GM12892 (cell line): ENCODE measurements around the gene RYK.
"Not testable (repeated sequence)": the region's sequence is repeated elsewhere in the genome, so short reads cannot be mapped to it uniquely, and the experiment has no call there.

ENCODE experiments used
- POLR2A ChIP-seq: IDR thresholded peaks from 2 replicates; pipeline ENCODE4 v1.6.1; 2011; ENCODE audit warnings: low read depth, low read length, control low read depth
- POLR2AphosphoS5 ChIP-seq: IDR thresholded peaks from 2 replicates; pipeline ENCODE4 v1.6.1; 2011; ENCODE audit warnings: low read depth, low read length, control low read depth

GRCh38 chr3:134275110-134275509, 24.5 kb upstream of the RYK start:
- TF ChIP-seq POLR2A, POLR2AphosphoS5: not testable (repeated sequence)
